GM18870 (cell line): Measurements from ENCODE around the gene BLM.
"Not testable (repeated sequence)": the region's sequence is repeated elsewhere in the genome, so short reads cannot be mapped to it uniquely, and the experiment has no call there.

Source experiments
- ATAC-seq: cut with Tn5 transposase; IDR thresholded peaks from one replicate; pipeline ENCODE4 v1.9.1; 2021; ENCODE audit warnings: moderate library complexity; ENCODE audit not compliant: unreplicated experiment

The BLM gene

DNA sequence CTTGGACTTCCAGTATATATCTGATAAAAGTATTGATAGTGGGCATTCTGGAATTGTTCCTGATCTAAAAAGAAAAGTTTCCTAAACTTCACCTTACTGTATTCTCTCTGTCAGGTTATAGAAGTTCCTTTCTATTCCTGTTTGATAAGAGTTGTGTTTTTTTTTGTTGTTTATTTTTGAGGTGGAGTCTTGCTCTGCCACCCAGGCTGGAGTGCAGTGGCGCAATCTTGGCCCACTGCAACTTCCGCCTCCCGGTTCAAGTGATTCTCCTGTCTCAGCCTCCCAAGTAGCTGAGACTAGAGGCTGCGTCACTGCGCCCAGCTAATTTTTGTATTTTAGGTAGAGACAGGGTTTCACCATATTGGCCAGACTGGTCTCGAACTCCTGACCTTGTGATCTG is 13.1 kb downstream of the BLM start:
- ATAC-seq: no peak

DNA sequence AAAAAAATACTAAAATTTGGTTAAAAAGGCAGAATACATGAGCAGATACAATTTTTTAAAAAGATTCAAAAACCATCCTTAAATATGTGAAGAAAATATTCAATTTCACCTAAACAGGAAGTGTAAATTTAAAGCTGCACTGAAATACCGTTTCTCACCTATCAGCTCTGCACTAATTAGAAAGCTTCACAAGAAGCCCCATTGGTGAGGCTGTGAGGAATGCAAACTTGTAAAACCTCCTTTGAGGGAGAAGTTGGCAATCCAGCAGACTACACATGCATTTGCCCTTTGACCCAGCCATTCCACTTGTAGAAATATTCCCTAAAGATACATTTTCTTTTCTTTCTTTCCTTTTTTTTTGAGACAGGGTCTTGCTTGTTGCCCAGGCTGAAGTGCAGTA is 18.8 kb downstream of the BLM start:
- no peak for ATAC-seq

DNA sequence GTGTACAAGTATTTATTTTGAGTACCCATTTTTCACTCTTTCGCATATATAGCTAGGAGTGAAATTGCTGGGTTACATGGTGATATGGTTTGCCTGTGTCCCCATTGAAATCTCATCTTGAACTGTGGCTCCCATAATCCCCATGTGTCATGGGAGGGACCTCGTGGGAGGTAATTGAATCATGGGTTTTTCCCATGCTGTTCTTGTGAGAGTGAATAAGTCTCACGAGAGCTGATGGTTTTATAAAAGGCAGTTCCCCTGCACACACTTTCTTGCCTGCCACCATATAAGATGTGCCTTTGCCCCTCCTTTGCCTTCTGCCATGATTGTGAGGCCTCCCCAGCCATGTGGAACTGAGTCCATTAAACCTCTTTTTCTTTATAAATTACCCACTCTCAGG is 23.4 kb downstream of the BLM start:
- ATAC-seq: not testable (repeated sequence)

DNA sequence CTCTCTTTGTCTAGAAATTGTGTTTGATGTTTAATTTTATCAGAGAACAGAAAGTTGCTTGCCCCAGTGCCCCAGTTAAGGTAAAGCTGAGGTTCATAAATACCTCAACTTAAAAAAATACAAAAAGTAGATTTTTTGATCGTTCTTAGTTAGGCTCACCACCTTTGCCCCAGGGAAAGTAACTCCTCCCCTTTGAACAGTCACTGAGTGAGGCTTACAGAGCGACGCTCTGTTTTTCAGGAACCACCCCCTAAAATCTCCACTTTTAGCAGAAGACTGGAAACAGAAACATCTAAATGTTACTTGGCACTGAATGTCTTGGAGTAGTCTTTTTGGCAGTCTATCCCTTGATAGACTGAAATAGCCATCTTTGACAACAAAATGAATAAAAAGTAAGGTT is 24.9 kb downstream of the BLM start:
- ATAC-seq: no peak

DNA sequence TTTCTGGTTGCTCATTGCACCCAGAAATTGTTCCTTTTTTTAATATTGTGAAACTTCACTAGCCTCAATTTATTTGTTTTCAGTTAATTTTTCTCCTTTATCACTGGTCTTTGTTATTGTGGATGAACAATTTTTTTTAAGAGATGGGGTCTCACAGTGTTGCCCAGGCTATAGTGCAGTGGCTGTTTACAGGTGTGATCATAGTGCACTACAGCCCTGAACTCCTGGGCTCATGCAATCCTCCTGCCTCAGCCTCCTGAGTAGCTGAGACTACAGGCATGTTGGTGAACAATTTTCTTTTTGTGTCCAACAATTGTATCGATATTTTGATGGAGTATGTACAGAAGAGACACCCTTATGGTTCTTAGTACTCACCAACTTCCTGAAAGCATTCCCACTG is 26.3 kb downstream of the BLM start:
- no peak for ATAC-seq

DNA sequence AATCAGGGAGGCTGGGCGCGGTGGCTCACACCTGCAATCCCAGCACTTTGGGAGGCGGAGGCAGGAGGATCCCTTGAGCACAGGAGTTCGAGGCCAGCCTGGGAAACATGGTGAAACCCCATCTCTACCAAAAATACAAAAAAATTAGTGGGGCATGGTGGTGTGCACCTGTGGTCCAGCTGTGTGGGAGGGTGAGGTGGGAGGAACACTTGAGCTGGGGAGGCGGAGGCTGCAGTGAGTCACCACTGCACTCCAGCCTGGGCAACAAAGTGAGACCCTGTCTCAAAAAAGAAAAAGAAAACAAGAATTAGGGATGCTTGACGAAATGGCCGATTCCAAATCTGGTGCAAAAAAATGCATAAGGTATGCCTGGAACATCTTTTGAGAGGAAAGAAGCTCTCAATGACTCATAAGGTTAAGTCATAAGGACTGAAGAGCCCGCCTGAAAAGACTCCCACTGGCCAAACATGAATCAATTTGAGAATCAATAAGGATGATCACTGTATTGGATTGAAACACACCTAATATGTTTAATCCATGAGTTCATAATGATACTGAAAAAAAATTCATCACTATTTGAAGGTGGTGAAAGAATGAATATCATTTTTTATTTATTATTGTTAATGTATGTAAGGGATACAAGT is 27.7 kb downstream of the BLM start:
- no peak for ATAC-seq

DNA sequence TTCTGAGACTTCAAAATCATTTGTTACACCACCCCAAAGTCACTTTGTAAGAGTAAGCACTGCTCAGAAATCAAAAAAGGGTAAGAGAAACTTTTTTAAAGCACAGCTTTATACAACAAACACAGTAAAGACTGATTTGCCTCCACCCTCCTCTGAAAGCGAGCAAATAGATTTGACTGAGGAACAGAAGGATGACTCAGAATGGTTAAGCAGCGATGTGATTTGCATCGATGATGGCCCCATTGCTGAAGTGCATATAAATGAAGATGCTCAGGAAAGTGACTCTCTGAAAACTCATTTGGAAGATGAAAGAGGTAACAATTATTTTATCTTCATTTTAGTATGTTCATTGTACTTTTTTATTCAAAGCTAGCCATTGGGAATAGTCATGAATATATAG is 32.6 kb downstream of the BLM start:
- no peak for ATAC-seq

DNA sequence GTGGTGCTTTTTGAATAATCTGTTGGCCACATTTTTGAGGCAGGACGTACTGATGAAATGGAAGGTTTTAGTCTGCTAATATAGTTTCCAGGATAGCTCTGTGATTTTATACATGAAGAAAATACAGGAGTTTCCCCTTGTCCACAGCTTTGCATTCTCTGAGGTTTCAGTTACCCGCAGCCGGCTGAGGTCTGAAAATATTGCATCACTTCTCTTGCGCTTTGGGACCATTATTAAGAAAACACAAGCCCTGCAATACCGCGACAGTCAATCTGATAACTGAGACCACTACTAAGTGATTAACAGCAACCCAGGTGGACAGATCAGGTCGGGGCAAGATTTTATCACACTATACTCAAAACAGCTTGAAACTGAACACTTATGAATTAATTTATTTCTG is 33.0 kb downstream of the BLM start:
- no peak for ATAC-seq

DNA sequence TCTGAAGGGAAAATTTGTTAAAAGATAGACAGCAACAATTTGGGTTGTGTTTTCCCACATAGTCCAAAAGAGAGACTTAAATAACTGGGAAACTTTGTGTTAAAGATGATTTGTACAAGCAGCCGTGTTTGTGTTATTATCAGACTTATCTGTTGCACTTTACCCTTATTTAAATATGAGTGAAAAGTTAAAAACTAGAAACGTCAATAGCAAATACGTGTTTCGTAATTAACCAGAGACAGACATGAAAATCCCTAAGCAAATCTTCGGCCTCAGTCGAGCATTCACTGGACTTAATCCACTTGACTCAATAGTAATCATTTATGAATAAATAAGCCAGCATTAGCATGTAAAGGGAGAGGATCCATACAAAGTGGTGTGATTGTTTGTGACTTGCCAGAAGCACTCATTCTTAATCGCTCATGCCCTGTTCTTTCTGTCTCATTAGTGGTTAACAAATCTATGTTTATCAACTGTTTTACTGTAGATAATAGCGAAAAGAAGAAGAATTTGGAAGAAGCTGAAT is 34.2 kb downstream of the BLM start:
- ATAC-seq: no peak

DNA sequence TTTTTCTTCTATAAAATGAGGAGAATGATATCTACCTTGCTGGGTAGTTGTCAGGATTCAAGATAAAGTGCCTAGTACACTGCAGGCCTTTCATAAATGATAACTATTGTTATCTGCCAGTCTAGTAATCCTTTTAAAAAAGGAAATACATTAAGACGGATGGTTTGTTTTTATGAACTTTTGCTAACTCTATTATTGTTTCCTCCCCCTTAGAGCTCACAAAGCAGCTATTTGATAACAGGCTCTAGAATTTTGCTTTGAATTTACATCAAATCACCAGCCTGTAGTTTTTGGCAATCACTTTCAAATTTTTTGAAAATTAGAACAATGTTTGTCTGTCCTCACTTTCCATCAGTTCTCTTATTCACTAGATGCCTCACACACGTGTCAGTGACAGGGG is 39.8 kb downstream of the BLM start:
- ATAC-seq: no peak

DNA sequence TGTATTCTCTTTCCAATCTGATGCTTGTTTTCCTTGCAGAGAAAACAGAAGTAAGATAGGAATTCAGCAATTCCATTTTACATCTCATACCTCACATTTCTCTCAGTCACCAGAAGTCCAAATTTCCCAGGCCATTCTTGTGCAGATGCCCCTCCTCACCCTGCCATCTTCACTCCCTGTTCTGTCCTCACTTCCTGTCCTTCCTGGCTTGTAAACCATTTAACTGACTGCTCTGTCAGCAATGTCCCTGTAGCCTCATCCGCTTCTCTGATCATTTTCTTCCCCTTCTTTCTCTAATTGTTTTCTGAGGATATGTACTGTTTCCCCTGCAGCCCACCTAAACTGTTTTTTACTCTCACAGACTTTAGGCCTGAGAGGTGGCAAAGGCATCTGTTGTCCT is 40.3 kb downstream of the BLM start:
- no peak for ATAC-seq

DNA sequence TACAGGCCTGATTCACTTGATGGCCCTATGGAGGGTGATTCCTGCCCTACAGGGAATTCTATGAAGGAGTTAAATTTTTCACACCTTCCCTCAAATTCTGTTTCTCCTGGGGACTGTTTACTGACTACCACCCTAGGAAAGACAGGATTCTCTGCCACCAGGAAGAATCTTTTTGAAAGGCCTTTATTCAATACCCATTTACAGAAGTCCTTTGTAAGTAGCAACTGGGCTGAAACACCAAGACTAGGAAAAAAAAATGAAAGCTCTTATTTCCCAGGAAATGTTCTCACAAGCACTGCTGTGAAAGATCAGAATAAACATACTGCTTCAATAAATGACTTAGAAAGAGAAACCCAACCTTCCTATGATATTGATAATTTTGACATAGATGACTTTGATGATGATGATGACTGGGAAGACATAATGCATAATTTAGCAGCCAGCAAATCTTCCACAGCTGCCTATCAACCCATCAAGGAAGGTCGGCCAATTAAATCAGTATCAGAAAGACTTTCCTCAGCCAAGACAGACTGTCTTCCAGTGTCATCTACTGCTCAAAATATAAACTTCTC is 43.6 kb downstream of the BLM start:
- no peak for ATAC-seq

DNA sequence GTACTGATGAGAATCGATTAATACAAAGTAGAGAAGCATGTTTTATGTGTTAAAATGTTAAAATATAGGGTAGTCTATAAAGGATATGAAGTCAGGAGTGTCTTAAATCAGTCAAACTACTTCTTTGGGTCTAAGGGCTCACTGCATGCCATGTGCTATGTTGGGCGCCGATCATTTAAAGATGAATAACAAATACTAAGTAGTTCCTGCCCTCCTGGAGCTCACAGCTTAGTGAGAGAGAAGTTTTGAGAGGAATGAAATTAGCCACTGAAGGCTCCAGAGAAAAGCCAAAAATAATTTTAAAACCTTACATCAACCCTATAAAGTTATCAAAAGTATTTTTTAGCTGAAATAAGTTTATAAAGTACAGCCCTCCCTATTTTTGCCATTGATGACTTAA is 44.5 kb downstream of the BLM start:
- no peak for ATAC-seq

DNA sequence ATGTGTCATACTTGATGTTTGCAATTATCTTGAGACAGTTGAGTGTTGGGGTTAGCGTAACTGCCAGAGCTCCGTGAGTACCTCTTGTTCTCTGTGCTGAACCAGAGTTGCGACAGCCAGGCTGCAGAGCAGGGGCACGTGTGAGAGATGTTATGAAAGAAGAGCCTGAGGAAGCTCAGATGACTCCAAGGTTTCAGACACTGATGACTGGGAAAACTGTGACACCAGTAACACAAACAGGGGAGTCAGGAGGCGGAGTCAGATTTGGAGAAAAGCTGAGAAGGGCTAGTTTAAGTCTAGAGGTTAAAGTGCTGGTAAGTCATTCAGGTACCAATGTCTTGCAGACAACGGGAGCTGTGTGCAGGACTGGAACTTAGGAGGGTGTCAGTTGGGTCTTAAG is 45.0 kb downstream of the BLM start:
- no peak for ATAC-seq

DNA sequence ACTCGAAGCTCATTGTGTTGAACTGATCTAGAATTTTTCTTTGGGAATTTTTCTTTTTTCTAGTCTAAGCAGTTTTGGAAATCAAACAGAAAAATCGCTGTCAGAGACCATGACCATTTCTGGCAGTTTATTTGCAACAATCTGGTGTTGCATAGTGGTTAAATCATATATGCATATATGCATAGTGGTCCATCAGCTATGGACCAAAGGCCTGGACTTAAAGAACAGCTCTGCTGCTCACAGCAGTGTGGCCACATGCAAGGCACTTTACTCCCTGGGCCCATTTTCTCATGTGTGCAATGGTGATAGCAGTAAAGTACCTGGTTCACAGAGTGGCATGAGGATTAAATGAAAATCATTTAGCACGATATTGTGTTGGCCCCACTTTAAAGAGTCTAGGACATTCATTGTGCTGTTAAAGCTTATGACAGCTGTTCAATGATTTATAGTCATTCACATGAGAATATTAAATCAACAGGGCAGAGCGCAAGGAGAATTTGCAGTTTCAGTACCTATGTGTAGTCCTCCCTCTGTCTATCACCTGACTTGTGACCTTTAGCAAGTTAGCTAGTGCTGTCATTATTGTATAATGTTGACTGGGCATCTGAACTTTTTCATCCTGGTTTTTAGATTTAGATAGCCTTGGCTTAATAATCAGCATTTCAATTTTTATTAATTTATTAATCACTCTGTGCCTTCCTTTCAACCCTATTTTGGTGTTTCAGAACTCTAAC is 46.4 kb downstream of the BLM start:
- no peak for ATAC-seq

DNA sequence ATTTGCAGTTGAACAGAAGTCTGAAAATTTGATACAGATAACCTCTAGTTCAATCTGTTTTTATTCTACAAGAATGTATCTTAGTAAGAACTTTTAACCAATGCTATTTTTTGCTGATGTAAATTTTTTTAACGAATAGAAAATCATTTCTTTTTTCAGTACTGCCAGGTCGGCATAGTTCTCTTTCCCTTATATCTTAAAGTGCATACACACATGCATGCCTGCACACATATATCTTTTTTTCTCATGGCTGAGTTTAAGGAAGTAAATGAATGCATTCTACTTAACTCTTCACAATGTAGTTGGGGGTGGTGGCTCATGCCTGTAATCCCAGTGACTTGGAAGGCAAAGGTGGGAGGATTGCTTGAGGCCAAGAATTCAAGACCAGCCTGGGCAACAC is 48.4 kb downstream of the BLM start:
- no peak for ATAC-seq

DNA sequence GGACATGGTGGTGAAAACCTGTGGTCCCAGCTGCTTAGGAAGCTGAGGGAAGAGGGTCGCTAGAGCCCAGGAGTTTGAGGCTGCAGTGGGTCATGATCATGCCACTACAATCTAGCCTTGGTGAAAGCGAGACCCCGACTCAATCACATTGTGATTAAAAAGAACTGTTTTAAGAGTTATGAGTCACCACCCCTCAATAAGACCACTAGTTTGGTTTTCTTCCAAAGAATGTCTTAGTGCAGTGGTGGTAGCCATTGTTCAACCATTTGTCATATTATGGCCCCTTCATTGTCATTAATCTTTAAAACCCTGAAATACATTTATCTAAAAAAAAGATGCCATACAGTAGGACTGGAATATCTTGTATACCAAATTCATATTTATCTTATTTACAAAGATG is 48.8 kb downstream of the BLM start:
- ATAC-seq: no peak

DNA sequence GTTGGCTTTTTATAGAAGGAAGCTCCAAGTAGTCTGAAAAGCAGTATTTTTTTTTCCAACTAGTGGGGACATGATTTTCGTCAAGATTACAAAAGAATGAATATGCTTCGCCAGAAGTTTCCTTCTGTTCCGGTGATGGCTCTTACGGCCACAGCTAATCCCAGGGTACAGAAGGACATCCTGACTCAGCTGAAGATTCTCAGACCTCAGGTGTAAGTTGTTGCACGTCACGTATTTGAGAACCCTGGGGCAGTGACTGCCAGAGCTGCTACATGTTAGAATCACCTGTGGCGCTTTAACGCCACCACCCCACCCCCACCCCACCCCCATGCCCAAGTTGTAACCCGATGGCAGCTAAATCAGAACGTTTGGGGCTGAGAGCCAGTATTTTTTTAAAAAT is 52.2 kb downstream of the BLM start:
- ATAC-seq: no peak

DNA sequence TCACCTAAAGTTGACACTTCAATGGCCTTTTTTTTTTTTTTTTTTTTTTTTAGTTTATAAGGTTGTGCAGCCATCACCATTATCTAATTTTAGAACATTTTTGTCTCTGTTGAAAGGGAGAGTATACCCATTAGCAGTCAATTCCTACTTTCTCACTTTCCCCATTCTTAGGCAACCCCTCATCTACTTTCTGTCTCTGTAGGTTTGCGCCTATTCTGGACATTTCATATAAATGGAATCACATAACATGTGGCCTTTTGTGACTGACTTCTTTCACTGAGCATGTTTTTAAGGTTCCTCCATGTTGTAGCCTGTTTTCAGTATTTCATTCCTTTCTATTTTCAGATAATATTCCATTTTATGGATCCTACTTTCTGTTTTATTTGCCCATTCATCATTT is 56.3 kb downstream of the BLM start:
- ATAC-seq: no peak

DNA sequence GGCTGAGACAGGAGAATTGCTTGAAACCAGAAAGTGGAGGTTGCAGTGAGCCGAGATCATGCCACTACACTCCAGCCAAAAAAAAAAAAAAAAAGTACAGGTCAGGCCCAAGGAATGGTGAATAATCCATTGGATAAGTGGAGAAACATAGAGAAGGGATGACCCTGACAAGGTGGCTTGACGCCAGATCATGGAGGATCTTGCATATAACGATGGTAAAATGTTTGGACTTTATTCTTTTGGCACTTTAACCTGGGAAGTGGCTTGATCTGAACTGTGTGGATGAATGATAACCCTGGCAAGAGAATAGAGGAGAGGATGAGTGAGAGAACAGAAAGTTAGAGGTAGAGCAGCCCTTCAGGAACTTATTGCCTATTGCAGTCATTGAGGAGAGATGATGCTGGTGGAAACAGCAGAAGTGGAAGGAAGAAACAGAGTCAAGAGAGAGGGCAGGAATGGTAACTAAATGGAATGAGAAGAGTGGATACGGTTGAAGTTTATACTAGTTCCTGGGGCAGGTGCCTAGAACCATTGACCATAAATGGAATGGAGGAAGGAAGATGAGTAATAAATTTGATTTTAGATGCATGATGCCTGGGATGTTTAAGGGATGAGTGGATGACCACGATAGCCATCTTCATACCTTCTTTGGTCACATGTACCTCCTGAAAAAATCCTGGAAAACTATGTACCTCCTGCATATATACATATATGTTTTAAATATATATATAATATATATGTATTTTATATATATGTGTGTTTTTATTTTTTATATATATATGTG is 57.8 kb downstream of the BLM start:
- no peak for ATAC-seq

DNA sequence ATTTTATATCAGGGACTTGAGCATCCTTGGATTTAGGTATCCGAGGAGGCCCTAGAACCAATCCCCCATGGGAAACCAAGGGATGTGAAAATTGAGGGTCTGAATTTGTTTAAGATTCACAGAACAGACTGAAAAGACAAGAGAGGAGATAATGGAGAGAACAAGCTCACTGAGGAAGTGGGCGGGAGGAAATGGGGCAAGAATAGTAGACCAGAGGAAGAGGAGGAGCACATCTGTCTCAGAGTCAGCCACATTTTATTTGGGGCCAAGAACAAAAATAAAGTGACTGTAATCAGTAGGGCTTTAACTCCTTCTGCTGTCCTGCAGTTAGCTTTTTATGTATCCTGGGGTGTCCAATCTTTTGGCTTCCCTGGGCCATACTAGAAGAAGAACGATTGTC is 63.8 kb downstream of the BLM start:
- ATAC-seq: no peak

DNA sequence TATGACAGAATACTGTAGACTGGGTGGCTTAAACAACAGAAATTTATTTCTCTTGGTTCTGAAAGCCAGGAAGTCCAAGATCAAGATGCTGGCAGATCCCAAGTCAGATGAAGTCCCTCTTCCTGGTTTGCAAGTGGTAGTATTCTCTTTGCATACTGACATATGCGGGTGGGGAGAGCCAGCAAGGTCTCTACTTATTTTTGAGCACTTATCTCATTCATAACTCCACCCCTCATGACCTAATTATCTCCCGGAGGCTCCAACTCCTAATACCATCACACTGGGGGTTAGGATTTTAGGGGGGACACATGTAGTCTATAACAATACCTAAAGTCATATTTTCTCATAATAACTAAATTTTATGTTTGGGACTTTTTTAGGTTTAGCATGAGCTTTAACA is 65.3 kb downstream of the BLM start:
- no peak for ATAC-seq
